Measurements from ENCODE around the gene DPP7.
A peak's percentile ranks its signal among the peaks of the same experiment; 100 is the strongest.

DPP7 gene

GRCh38 chr9:137077758-137078693, 36.5 kb downstream of the DPP7 start (continued):
- TF ChIP-seq ZBTB48 (tag by site-specific recombination; IDR thresholded peaks at IDR 0.05) (no peak), ZNF132 (tag by site-specific recombination; IDR thresholded peaks at IDR 0.05; ENCODE audit: borderline replicate concordance) (no peak), ZNF514 (tag by site-specific recombination; IDR thresholded peaks at IDR 0.05) (no peak), PRDM1 (tag by site-specific recombination; IDR thresholded peaks at IDR 0.05) (no peak)

GRCh38 chr9:137077010-137077747, 37.4 kb downstream of the DPP7 start, which contains the start of gene UAP1L1:
Gene UAP1L1 (plus strand): TSS chr9:137077517. CDS start chr9:137077533, 16 bp downstream.
- Histone ChIP-seq H3K27ac (ENCODE audit: extremely low read depth, low read depth, low read length) (peak within 1 kb of the TSS; percentile 46; the same call in 1 of the 2 replicates), H3K36me3 (ENCODE audit: control insufficient read depth in 2 of 2, insufficient read depth in 1 of 2, low read length in 2 of 2) (peaks cover 0 to 34% of the 10 kb centered on the region in 2 experiments; a peak in 1 of 3 replicates), H3K4me3 (ENCODE audit: low read depth, low read length) (peak within 1 kb of the TSS; percentile 43), H3K4me1 (ENCODE audit: control insufficient read depth, insufficient read depth, low read length) (no peaks in the 10 kb centered on the region; the same call in 1 of the 2 replicates), H3K9me3 (ENCODE audit: control insufficient read depth, insufficient read depth, low read depth, low read length) (no peaks in the 10 kb centered on the region)
- POLR2A ChIA-PET = interaction anchor here (1.0 to 2.3 kb wide), 5 partner anchors 9 to 164 kb away, joined by 3 to 21 read pairs (median 6); partner anchors contain the start of genes ENTPD2, MAN1B1 and TUBB4B
- CTCF ChIA-PET = interaction anchor here (0.6 to 2.6 kb wide), 5 partner anchors 9 to 191 kb away, joined by 3 to 16 read pairs (median 9); partner anchors contain the start of genes MAN1B1 and TRAF2
- TF ChIP-seq, protein P1, sequence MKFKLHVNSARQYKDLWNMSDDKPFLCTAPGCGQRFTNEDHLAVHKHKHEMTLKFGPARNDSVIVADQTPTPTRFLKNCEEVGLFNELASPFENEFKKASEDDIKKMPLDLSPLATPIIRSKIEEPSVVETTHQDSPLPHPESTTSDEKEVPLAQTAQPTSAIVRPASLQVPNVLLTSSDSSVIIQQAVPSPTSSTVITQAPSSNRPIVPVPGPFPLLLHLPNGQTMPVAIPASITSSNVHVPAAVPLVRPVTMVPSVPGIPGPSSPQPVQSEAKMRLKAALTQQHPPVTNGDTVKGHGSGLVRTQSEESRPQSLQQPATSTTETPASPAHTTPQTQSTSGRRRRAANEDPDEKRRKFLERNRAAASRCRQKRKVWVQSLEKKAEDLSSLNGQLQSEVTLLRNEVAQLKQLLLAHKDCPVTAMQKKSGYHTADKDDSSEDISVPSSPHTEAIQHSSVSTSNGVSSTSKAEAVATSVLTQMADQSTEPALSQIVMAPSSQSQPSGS (tag by site-specific recombination; IDR thresholded peaks at IDR 0.05; ENCODE audit: low read depth) = no peak
- no peak for TF ChIP-seq SETDB1 (IDR thresholded peaks at IDR 0.05; ENCODE audit: insufficient read length, low read length)
- TF ChIP-seq, protein P2, sequence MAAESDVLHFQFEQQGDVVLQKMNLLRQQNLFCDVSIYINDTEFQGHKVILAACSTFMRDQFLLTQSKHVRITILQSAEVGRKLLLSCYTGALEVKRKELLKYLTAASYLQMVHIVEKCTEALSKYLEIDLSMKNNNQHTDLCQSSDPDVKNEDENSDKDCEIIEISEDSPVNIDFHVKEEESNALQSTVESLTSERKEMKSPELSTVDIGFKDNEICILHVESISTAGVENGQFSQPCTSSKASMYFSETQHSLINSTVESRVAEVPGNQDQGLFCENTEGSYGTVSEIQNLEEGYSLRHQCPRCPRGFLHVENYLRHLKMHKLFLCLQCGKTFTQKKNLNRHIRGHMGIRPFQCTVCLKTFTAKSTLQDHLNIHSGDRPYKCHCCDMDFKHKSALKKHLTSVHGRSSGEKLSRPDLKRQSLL (tag by site-specific recombination; IDR thresholded peaks at IDR 0.05) = peak; percentile 92
- TF ChIP-seq, protein P3, sequence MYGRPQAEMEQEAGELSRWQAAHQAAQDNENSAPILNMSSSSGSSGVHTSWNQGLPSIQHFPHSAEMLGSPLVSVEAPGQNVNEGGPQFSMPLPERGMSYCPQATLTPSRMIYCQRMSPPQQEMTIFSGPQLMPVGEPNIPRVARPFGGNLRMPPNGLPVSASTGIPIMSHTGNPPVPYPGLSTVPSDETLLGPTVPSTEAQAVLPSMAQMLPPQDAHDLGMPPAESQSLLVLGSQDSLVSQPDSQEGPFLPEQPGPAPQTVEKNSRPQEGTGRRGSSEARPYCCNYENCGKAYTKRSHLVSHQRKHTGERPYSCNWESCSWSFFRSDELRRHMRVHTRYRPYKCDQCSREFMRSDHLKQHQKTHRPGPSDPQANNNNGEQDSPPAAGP (tag by site-specific recombination; IDR thresholded peaks at IDR 0.05) = no peak
- no peak for TF ChIP-seq ZNF140 (tag by site-specific recombination; IDR thresholded peaks at IDR 0.05)
- TF ChIP-seq, protein P4, sequence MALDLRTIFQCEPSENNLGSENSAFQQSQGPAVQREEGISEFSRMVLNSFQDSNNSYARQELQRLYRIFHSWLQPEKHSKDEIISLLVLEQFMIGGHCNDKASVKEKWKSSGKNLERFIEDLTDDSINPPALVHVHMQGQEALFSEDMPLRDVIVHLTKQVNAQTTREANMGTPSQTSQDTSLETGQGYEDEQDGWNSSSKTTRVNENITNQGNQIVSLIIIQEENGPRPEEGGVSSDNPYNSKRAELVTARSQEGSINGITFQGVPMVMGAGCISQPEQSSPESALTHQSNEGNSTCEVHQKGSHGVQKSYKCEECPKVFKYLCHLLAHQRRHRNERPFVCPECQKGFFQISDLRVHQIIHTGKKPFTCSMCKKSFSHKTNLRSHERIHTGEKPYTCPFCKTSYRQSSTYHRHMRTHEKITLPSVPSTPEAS (tag by site-specific recombination; IDR thresholded peaks at IDR 0.05) = no peak
- TF ChIP-seq ZNF76 (tag by site-specific recombination; IDR thresholded peaks at IDR 0.05; ENCODE audit: borderline replicate concordance, low read depth) = no peak
- TF ChIP-seq, protein P5, sequence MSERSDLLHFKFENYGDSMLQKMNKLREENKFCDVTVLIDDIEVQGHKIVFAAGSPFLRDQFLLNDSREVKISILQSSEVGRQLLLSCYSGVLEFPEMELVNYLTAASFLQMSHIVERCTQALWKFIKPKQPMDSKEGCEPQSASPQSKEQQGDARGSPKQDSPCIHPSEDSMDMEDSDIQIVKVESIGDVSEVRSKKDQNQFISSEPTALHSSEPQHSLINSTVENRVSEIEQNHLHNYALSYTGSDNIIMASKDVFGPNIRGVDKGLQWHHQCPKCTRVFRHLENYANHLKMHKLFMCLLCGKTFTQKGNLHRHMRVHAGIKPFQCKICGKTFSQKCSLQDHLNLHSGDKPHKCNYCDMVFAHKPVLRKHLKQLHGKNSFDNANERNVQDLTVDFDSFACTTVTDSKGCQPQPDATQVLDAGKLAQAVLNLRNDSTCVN (tag by site-specific recombination; optimal IDR thresholded peaks at IDR 0.05) = peak; percentile 55
- TF ChIP-seq SP2 (tag by site-specific recombination; IDR thresholded peaks at IDR 0.05) = peak; percentile 20; the same call in 1 of the 2 replicates
- TF ChIP-seq ZBTB20 (tag by site-specific recombination; IDR thresholded peaks at IDR 0.05) = peak; percentile 36; the same call in 1 of the 2 replicates
- TF ChIP-seq ZNF335 (tag by site-specific recombination; conservative IDR thresholded peaks at IDR 0.05) = peak; percentile 75
- 0 out of 2 replicates have a peak, but pooled peaks have one; percentile 27 for TF ChIP-seq HIC1 (tag by site-specific recombination; IDR thresholded peaks at IDR 0.05)
- peak; percentile 18; the same call in 1 of the 2 replicates for TF ChIP-seq PATZ1 (tag by site-specific recombination; IDR thresholded peaks at IDR 0.05)
- peak; percentile 35; the same call in 1 of the 2 replicates for TF ChIP-seq GLIS1 (tag by site-specific recombination; IDR thresholded peaks at IDR 0.05)
- 0 out of 2 replicates have a peak, but pooled peaks have one; percentile 16 for TF ChIP-seq KLF9 (tag by site-specific recombination; IDR thresholded peaks at IDR 0.05; ENCODE audit: low read depth)
- peak; percentile 66; the same call in 1 of the 2 replicates for TF ChIP-seq PBX3 (CRISPR knock-in tag; IDR thresholded peaks at IDR 0.05)
